HG02610 (cell line): Measurements from ENCODE around the gene TOPBP1.
"Not testable (repeated sequence)": the region's sequence is repeated elsewhere in the genome, so short reads cannot be mapped to it uniquely, and the experiment has no call there.

ENCODE experiments used
- ATAC-seq: cut with Tn5 transposase; IDR thresholded peaks from one replicate; pipeline ENCODE4 v1.9.1; 2021; ENCODE audit warnings: mild to moderate bottlenecking, moderate library complexity; ENCODE audit not compliant: unreplicated experiment

Gene TOPBP1

GRCh38 chr3:133661454-133662277, at the start of gene TOPBP1:
TSS of gene TOPBP1 (minus strand) at chr3:133661941. CDS start at chr3:133661127, 814 bp downstream.
- ATAC-seq: peak; percentile 92

GRCh38 chr3:133711013-133711412, 49.3 kb upstream of the TOPBP1 start:
- no peak for ATAC-seq

- ATAC-seq: no peak
Observed at GRCh38 chr3:133709139-133709750, 47.5 kb upstream of the TOPBP1 start.

GRCh38 chr3:133706033-133706432, 44.3 kb upstream of the TOPBP1 start:
- no peak for ATAC-seq

- ATAC-seq: no peak
Observed at GRCh38 chr3:133703915-133704314, 42.2 kb upstream of the TOPBP1 start.

GRCh38 chr3:133701435-133702358, 40.0 kb upstream of the TOPBP1 start:
- no peak for ATAC-seq

GRCh38 chr3:133700351-133700750, 38.6 kb upstream of the TOPBP1 start:
- ATAC-seq: no peak

GRCh38 chr3:133699903-133700302, 38.2 kb upstream of the TOPBP1 start:
- ATAC-seq: no peak

- ATAC-seq: no peak
Observed at GRCh38 chr3:133699467-133699866, 37.7 kb upstream of the TOPBP1 start.

GRCh38 chr3:133697960-133698359, 36.2 kb upstream of the TOPBP1 start:
- ATAC-seq: no peak

GRCh38 chr3:133695560-133696171, 33.9 kb upstream of the TOPBP1 start:
- no peak for ATAC-seq

- ATAC-seq: no peak
Observed at GRCh38 chr3:133694288-133695268, 32.8 kb upstream of the TOPBP1 start.

GRCh38 chr3:133693821-133694220, 32.1 kb upstream of the TOPBP1 start:
- ATAC-seq: no peak

- no peak for ATAC-seq
Observed at GRCh38 chr3:133692759-133693158, 31.0 kb upstream of the TOPBP1 start.

GRCh38 chr3:133691273-133692107, 29.7 kb upstream of the TOPBP1 start:
- no peak for ATAC-seq

- ATAC-seq: not testable (repeated sequence)
Observed at GRCh38 chr3:133677993-133678392, 16.3 kb upstream of the TOPBP1 start.

GRCh38 chr3:133676336-133677118, 14.8 kb upstream of the TOPBP1 start:
- no peak for ATAC-seq
